HG03442 (cell line): ENCODE results near the gene RANBP17.
"Not testable (repeated sequence)": the region's sequence is repeated elsewhere in the genome, so short reads cannot be mapped to it uniquely, and the experiment has no call there.

Experiments
- ATAC-seq: cut with Tn5 transposase; IDR thresholded peaks from one replicate; pipeline ENCODE4 v1.9.1; 2021; ENCODE audit warnings: mild to moderate bottlenecking, moderate library complexity; ENCODE audit not compliant: unreplicated experiment

The RANBP17 gene

GRCh38 chr5:171283753-171284152 lies 421.9 kb downstream of the RANBP17 start:
- ATAC-seq: no peak

GRCh38 chr5:171285465-171285864 lies 423.6 kb downstream of the RANBP17 start:
- ATAC-seq: no peak

- ATAC-seq: no peak
These were observed 426.2 kb downstream of the RANBP17 start for GRCh38 chr5:171288066-171288465.

- ATAC-seq: no peak
These were observed 429.6 kb downstream of the RANBP17 start for GRCh38 chr5:171291371-171291770.

- ATAC-seq: no peak
These were observed 433.5 kb downstream of the RANBP17 start for GRCh38 chr5:171295299-171295698.

- ATAC-seq: no peak
These were observed 434.0 kb downstream of the RANBP17 start for GRCh38 chr5:171295801-171296200.

GRCh38 chr5:171297941-171298340 lies 436.1 kb downstream of the RANBP17 start:
- ATAC-seq: not testable (repeated sequence)

GRCh38 chr5:171299228-171299627 lies 437.4 kb downstream of the RANBP17 start:
- ATAC-seq: no peak

- ATAC-seq: no peak
These were observed 438.0 kb downstream of the RANBP17 start for GRCh38 chr5:171299851-171300250.

- ATAC-seq: no peak
These were observed 438.5 kb downstream of the RANBP17 start for GRCh38 chr5:171300358-171300757.

- no peak for ATAC-seq
These were observed 444.3 kb downstream of the RANBP17 start for GRCh38 chr5:171306166-171306565.

- no peak for ATAC-seq
These were observed 445.2 kb downstream of the RANBP17 start for GRCh38 chr5:171306781-171307591.

GRCh38 chr5:171307789-171308452 lies 446.1 kb downstream of the RANBP17 start:
- no peak for ATAC-seq

GRCh38 chr5:171308453-171309275 lies 446.8 kb downstream of the RANBP17 start, which contains the start of gene TLX3:
TSS of gene TLX3 (plus strand) at chr5:171309248. CDS start at chr5:171309366, 118 bp downstream.
- no peak for ATAC-seq

- ATAC-seq: no peak
These were observed 447.7 kb downstream of the RANBP17 start for GRCh38 chr5:171309276-171310211.

- ATAC-seq: no peak
These were observed 448.5 kb downstream of the RANBP17 start for GRCh38 chr5:171310212-171310818.

- no peak for ATAC-seq
These were observed 449.1 kb downstream of the RANBP17 start for GRCh38 chr5:171310819-171311321.

- no peak for ATAC-seq
These were observed 449.7 kb downstream of the RANBP17 start for GRCh38 chr5:171311322-171312077.
